Fibroblast of pulmonary artery (primary cell): ENCODE results near the gene HEATR5B.

ENCODE experiments used
- DNase-seq: peaks from one replicate; pipeline ENCODE4 v3.0.0-alpha.2; 2010; ENCODE audit warnings: low read depth
- H3K4me3 ChIP-seq: replicated peaks from 2 replicates; pipeline ENCODE4 v1.5.1; 2011; ENCODE audit warnings: low read depth, mild to moderate bottlenecking, control low read depth, low read length, moderate library complexity
- TF ChIP-seq, protein P1 (sequence below): IDR thresholded peaks from 2 replicates; pipeline ENCODE4 v1.5.1; 2011; ENCODE audit warnings: mild to moderate bottlenecking, control low read depth, low read length, inconsistent platforms; ENCODE audit errors: missing control alignments

The HEATR5B gene

DNA sequence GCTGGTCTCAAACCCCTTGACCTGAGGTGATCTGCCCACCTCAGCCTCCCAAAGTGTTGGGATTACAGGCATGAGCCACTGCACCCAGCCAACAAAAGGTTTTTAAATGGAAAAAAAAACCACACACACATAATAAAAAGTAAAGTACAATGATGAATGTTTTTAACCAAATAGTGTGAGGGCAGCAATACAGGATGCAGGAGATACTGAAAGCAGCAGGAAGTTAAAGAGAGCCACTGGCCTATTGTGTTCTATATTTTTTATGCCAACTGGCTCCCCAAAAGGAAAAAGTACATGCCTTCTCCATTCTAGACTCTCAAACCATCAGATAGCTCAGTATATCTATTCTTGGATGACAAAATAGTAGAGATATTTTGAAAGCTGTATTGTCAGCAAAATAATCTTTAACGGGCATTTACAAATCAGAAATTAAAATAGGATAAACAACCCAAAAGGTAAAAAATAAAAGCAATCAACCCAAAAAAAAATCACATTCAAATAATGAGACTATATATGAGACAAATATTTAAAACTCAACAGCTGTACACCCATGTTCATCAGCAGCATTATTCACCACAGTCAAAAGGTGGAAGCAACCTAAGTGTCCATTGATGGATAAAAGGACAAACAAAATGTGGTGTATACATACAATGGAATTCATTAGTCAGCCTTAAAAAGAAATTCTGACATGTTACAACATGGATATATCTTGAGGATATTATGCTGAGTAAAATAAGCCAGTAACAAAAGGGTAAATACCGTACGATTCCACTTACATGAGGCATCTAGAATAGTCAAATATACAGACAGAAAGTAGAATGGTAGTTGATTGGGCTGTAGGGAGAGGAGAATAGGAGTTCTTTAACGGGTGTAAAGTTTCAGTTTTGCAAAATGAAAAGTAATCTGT, 26.4 kb upstream of the HEATR5B start:
- DNase-seq: no peak
- H3K4me3 ChIP-seq: no peak overlapping the region
- TF ChIP-seq, protein P1, sequence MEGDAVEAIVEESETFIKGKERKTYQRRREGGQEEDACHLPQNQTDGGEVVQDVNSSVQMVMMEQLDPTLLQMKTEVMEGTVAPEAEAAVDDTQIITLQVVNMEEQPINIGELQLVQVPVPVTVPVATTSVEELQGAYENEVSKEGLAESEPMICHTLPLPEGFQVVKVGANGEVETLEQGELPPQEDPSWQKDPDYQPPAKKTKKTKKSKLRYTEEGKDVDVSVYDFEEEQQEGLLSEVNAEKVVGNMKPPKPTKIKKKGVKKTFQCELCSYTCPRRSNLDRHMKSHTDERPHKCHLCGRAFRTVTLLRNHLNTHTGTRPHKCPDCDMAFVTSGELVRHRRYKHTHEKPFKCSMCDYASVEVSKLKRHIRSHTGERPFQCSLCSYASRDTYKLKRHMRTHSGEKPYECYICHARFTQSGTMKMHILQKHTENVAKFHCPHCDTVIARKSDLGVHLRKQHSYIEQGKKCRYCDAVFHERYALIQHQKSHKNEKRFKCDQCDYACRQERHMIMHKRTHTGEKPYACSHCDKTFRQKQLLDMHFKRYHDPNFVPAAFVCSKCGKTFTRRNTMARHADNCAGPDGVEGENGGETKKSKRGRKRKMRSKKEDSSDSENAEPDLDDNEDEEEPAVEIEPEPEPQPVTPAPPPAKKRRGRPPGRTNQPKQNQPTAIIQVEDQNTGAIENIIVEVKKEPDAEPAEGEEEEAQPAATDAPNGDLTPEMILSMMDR: no peak

DNA sequence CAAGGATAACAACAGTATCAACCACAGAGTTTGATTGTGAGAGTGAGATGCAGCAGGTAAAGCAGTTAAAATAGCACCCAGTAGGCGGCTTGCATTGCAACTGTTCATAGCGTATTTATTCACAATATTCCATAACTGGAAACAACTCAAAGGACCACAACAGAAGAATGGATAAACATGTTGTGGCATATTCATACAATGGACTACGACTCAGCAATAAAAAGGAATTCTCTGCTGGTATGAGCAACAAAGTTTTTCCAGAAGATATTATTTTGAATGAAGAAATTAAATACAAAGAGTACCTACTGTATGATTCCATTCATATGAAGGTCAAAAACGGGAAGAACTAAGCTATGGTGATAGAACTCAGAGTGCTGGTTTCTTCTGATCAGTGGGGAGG, 25.4 kb upstream of the HEATR5B start:
- H3K4me3 ChIP-seq: no peak overlapping the region
- TF ChIP-seq, protein P1: no peak
- peak; percentile 2 for DNase-seq

DNA sequence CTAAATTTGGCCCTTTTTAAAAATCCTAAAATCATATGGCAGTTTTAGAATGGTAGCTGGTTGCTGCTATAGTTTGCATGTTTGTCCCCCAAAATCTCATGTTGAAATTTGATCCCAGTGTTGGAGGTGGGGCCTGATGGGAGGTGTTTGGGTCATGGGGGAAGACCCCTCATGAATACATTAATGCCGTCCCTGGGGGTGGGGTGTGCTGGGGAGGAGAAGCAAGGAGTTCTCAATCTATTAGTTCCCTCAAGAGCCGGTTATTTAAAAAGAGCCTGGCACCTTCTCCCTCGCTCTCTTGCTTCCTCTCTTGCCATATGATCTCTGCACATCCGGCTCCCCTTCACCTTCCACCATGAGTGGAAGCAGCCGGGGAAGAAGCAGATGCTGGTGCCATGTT, 21.0 kb upstream of the HEATR5B start:
- H3K4me3 ChIP-seq: no peak overlapping the region
- TF ChIP-seq, protein P1: no peak
- no peak for DNase-seq

DNA sequence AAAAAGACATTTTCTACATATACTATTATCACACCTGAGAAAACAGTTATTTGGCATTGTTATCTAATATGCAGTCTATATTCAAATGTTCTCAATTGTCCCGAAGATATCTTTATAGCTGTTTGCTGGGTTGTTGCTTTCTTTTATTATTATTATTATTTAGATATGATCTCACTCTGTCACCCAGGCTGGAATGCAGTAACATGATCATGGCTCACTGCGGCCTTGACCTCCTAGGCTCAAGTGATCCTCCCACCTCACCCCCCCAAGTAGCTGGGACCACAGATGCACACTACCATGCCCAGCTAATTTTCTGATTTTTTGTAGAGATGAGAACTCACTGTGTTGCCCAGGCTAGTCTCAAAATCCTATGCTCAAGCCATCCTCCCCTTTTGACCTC, 20.0 kb upstream of the HEATR5B start:
- DNase-seq: no peak
- H3K4me3 ChIP-seq: no peak overlapping the region
- TF ChIP-seq, protein P1: no peak

DNA sequence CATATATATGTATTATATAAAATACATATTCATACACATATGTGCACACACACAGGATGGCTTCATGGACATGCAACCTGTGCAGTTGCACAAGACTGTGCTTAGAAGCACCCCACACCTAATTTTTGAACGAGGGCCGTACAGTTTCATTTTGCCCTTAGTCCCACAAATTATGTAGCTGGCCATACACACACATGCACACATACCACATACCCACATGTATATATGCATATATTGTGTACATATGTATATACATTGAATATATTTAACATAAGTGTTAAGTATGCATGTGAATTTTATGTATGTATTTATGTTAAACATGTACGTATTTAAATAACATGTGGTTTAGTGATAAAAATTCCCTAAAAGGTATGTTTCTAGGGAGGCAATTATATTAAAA, 18.4 kb upstream of the HEATR5B start:
- no peak for DNase-seq
- no peak overlapping the region for H3K4me3 ChIP-seq
- TF ChIP-seq, protein P1: no peak

DNA sequence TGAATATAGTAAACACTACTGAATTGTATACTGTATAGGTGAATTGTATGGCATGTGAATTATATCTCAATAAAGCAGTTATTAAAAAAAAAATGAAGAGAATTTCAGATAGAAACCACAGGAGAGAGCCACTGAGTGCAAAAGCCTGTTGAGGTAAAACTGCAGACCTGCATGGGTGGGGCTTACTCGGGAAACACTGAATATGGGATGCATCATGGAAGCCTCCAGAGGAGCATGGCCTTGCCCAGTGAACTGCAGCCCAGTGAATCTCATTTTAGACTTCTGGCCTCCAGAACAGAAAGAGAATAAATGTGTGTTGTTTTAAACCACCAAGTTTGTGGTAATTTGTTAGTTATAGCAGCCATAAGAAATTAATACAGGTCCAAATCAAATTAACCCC, 15.9 kb upstream of the HEATR5B start:
- no peak overlapping the region for H3K4me3 ChIP-seq
- TF ChIP-seq, protein P1: no peak
- no peak for DNase-seq
